CD14-positive monocyte (primary cell): Measurements from ENCODE around the gene TENM3. TPM values are rescaled to one million over a fixed set of nuclear protein-coding genes. Genes with fewer than 3 reads are reported as not detected.

Experiments
- DNase-seq, 3 donors: peaks; one replicate each; pipeline ENCODE4 v3.0.0-alpha.2; 2011 to 2022
- H2AFZ ChIP-seq: 2 replicates; pipeline ENCODE4 v1.6.0; 2012; ENCODE audit warnings: mild to moderate bottlenecking, low read depth, low read length, inconsistent platforms; ENCODE audit not compliant: insufficient read depth, poor library complexity, severe bottlenecking
- H3K27ac ChIP-seq, 2 donors: 1 replicate in 1 of 2; 2 replicates in 1 of 2; pipeline ENCODE4 v1.5.1; 2012 to 2013; ENCODE audit warnings: low read length in 2 of 2, control low read depth in 1 of 2, inconsistent platforms in 1 of 2, low read depth in 1 of 2, mild to moderate bottlenecking in 1 of 2
- H3K27me3 ChIP-seq, 2 donors: one replicate each; pipeline versions ENCODE4 v1.6.0 to v1.6.1; 2011 to 2013; ENCODE audit warnings: low read length in 2 of 2; ENCODE audit not compliant: control insufficient read depth in 2 of 2, insufficient read depth in 2 of 2
- H3K36me3 ChIP-seq, 2 donors: replicated peaks in 1 of 2; 1 replicate in 1 of 2; 2 replicates in 1 of 2; pipeline versions ENCODE4 v1.5.1 to v1.6.1; 2012 to 2013; ENCODE audit warnings: low read length in 2 of 2, control low read depth in 1 of 2, inconsistent platforms in 1 of 2, mild to moderate bottlenecking in 1 of 2; ENCODE audit not compliant: insufficient read depth in 2 of 2, control insufficient read depth in 1 of 2
- H3K4me1 ChIP-seq, 2 donors: 1 replicate in 1 of 2; 2 replicates in 1 of 2; pipeline versions ENCODE4 v1.5.1 to v1.6.1; 2012 to 2013; ENCODE audit warnings: low read length in 2 of 2, control low read depth in 1 of 2, inconsistent platforms in 1 of 2, mild to moderate bottlenecking in 1 of 2, moderate library complexity in 1 of 2; ENCODE audit not compliant: insufficient read depth in 2 of 2, control insufficient read depth in 1 of 2
- H3K4me2 ChIP-seq: replicated peaks from 2 replicates; pipeline ENCODE3; 2012; ENCODE audit warnings: low read length, moderate library complexity, mild to moderate bottlenecking; ENCODE audit not compliant: poor library complexity, severe bottlenecking; ENCODE audit errors: extremely low read depth
- H3K4me3 ChIP-seq, 3 experiments: fragments of 200-600 bp in 1 of 3; sonication (generic) in 1 of 3; replicated peaks in 1 of 3; 1 replicate in 2 of 3; 2 replicates in 1 of 3; pipeline ENCODE4 v1.5.1; 2011 to 2013; ENCODE audit warnings: low read length in 3 of 3, mild to moderate bottlenecking in 3 of 3, control low read depth in 2 of 3, low read depth in 2 of 3, inconsistent platforms in 1 of 3, moderate library complexity in 1 of 3
- H3K79me2 ChIP-seq: 2 replicates; pipeline ENCODE4 v1.6.0; 2012; ENCODE audit warnings: mild to moderate bottlenecking, control low read depth, inconsistent platforms, low read length, moderate library complexity; ENCODE audit not compliant: insufficient read depth
- H3K9ac ChIP-seq: 2 replicates; pipeline ENCODE4 v1.6.0; 2017; ENCODE audit warnings: low read length, mild to moderate bottlenecking; ENCODE audit not compliant: insufficient read depth, poor library complexity, severe bottlenecking
- H3K9me3 ChIP-seq, 2 donors: replicated peaks in 1 of 2; 1 replicate in 1 of 2; 2 replicates in 1 of 2; pipeline versions ENCODE4 v1.5.1 to v1.6.1; 2012 to 2013; ENCODE audit warnings: low read length in 2 of 2, control low read depth in 1 of 2; ENCODE audit not compliant: control insufficient read depth in 1 of 2, insufficient read depth in 1 of 2
- H4K20me1 ChIP-seq: 2 replicates; pipeline ENCODE4 v1.6.0; 2012; ENCODE audit warnings: mild to moderate bottlenecking, low read length, control low read depth, moderate library complexity; ENCODE audit not compliant: insufficient read depth
- H3K27ac Mint-ChIP-seq, 7 donors: one replicate each; pipeline ENCODE4 v1.8.0; 2020; ENCODE audit warnings: mild to moderate bottlenecking in 7 of 7, mixed read lengths in 7 of 7, moderate library complexity in 6 of 7, inconsistent platforms in 2 of 7
- H3K27me3 Mint-ChIP-seq, 3 donors: one replicate each; pipeline ENCODE4 v1.8.0; 2021 to 2022; ENCODE audit warnings: low read depth in 3 of 3, mild to moderate bottlenecking in 3 of 3, mixed read lengths in 3 of 3, moderate library complexity in 3 of 3, inconsistent platforms in 1 of 3
- H3K36me3 Mint-ChIP-seq, 2 donors: one replicate each; pipeline ENCODE4 v1.8.0; 2020; ENCODE audit warnings: mixed read lengths in 2 of 2, inconsistent platforms in 1 of 2, mild to moderate bottlenecking in 1 of 2
- H3K4me1 Mint-ChIP-seq: one replicate; pipeline ENCODE4 v1.8.0; 2020; ENCODE audit warnings: mild to moderate bottlenecking, mixed read lengths
- H3K4me3 Mint-ChIP-seq, 2 donors: one replicate each; pipeline ENCODE4 v1.8.0; 2020; ENCODE audit warnings: mild to moderate bottlenecking in 2 of 2, mixed read lengths in 2 of 2, moderate library complexity in 1 of 2
- H3K9me3 Mint-ChIP-seq, 7 donors: one replicate each; pipeline ENCODE4 v1.8.0; 2020 to 2022; ENCODE audit warnings: mixed read lengths in 7 of 7, mild to moderate bottlenecking in 6 of 7, moderate library complexity in 6 of 7, inconsistent platforms in 2 of 7
- WGBS: methylation state at CpG from one replicate; pipeline ENCODE4 v1.1.5; 2013; ENCODE audit warnings: missing lambda C conversion rate; ENCODE audit not compliant: insufficient coverage; 5-methylcytosine and 5-hydroxymethylcytosine counted together
- intact Hi-C, 2 donors: fragments of 100-400 bp; cut with micrococcal nuclease; formaldehyde crosslinking; loops; one replicate each; pipeline versions ENCODE4 v1.15.0 to v1.15.1; 2023
- polyA plus RNA-seq, 3 donors: library from polyadenylated mRNA; depleted of rRNA in 1 of 3; unstranded in 2 of 3; stranded (reverse) in 1 of 3; fragments of 300-500 nt in 2 of 3; fragments of >200 nt in 1 of 3; fragmentation: Illumina TruSeq in 2 of 3; gene quantifications; 1 replicate in 2 of 3; 2 replicates in 1 of 3; pipeline ENCODE4 v1.2.3, GENCODE V29; 2012 to 2021
- TF ChIP-seq, protein P1 (sequence below): fragments of 200-600 bp; IDR thresholded peaks from one replicate; pipeline ENCODE4 v1.8.0; 2022; ENCODE audit warnings: antibody characterized with exemption, mild to moderate bottlenecking

The TENM3 gene
- polyA plus RNA-seq, 3 donors = not detected

DNA sequence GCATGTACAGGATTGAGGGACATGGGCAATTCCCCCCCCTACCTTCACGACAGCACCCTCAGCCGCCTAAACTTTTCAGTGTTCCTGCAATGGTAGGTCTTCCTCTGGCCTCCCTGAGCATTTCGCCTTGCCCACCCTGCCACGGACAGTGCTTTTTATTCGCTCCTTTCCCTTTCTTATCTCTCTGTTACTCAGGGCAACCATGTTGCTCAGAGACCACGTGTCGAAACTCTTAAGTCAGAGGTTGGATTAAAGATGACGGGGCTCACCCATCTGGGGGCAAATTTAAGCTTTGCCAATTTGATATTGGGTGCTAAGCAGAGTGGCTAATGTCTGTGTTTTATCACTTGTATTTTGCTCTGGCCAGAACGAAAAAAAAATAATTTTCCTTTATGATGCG, 20.4 kb downstream of the TENM3 start:
- H3K27ac ChIP-seq = no peak overlapping the region
- H3K36me3 Mint-ChIP-seq = no peaks in the 10 kb centered on the region
- 95% methylated on average over 7 of the region's 10 CpGs for WGBS

DNA sequence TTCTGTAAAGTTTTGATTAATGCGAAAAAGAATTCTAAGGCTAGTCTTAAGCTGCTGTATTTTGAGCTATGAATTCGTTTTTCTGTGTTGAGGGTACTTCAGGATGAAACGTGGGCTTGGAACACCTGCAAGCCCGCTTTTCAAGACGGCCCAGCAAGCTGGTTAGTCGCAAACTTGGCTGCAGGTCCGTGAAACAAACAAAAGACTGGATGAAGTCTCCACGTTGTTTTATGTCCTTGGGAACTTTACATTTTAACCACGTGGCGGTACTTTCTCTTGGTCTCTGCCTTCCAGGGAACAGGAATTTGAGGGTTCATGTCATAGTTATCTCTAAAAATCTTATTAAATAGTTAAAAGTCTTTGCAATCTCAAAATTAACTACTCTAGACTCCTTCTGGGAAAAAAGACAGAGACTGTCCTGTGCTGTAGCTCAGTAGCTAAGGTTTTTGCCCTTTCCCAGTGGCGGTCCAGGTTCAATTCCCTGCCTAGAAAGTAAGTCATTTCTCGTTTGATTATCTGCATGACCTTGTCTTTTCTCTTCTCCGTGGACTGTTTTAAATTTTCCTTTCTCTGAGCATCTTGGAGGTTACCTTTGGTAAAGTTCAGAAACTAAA, 21.0 kb downstream of the TENM3 start:
- DNase-seq = no peak
- peaks cover 0 to 10% of the 10 kb centered on the region in 2 donors for H3K9me3 ChIP-seq
- WGBS = 80% methylated on average over 10 of the region's 13 CpGs
- H3K4me2 ChIP-seq = no peak overlapping the region
- H4K20me1 ChIP-seq = no peaks in the 10 kb centered on the region
- Mint-ChIP-seq H3K36me3 (no peaks in the 10 kb centered on the region), H3K4me1 (no peaks in the 10 kb centered on the region), H3K27ac (no peak overlapping the region), H3K27me3 (no peaks in the 10 kb centered on the region), H3K4me3 (no peak overlapping the region), H3K9me3 (peaks cover 2 to 15% (median 7%) of the 10 kb centered on the region in 7 donors)
- H3K27ac ChIP-seq = no peak overlapping the region
- H3K9ac ChIP-seq = no peak overlapping the region
- H2AFZ ChIP-seq = no peak overlapping the region
- no peaks in the 10 kb centered on the region for H3K36me3 ChIP-seq
- no peaks in the 10 kb centered on the region for H3K79me2 ChIP-seq
- no peaks in the 10 kb centered on the region for H3K4me1 ChIP-seq
- TF ChIP-seq, protein P1, sequence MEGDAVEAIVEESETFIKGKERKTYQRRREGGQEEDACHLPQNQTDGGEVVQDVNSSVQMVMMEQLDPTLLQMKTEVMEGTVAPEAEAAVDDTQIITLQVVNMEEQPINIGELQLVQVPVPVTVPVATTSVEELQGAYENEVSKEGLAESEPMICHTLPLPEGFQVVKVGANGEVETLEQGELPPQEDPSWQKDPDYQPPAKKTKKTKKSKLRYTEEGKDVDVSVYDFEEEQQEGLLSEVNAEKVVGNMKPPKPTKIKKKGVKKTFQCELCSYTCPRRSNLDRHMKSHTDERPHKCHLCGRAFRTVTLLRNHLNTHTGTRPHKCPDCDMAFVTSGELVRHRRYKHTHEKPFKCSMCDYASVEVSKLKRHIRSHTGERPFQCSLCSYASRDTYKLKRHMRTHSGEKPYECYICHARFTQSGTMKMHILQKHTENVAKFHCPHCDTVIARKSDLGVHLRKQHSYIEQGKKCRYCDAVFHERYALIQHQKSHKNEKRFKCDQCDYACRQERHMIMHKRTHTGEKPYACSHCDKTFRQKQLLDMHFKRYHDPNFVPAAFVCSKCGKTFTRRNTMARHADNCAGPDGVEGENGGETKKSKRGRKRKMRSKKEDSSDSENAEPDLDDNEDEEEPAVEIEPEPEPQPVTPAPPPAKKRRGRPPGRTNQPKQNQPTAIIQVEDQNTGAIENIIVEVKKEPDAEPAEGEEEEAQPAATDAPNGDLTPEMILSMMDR = no peak
- intact Hi-C loops = no loop called here
- no peaks in the 10 kb centered on the region for H3K27me3 ChIP-seq
- H3K4me3 ChIP-seq = no peak overlapping the region

More for the DNA sequence above, 20.4 kb downstream of the TENM3 start:
- intact Hi-C loops = no loop called here
- Mint-ChIP-seq H3K27me3 (no peaks in the 10 kb centered on the region), H3K27ac (no peak overlapping the region), H3K9me3 (peaks cover 0 to 14% (median 5%) of the 10 kb centered on the region in 7 donors), H3K4me3 (no peak overlapping the region), H3K4me1 (no peaks in the 10 kb centered on the region)
- Histone ChIP-seq H3K79me2 (no peaks in the 10 kb centered on the region), H4K20me1 (no peaks in the 10 kb centered on the region), H3K9me3 (peaks cover 0 to 11% of the 10 kb centered on the region in 2 donors), H3K27me3 (no peaks in the 10 kb centered on the region), H3K9ac (no peak overlapping the region), H3K4me2 (no peak overlapping the region), H3K4me1 (no peaks in the 10 kb centered on the region), H3K36me3 (no peaks in the 10 kb centered on the region), H2AFZ (no peak overlapping the region), H3K4me3 (no peak overlapping the region)
- no peak for DNase-seq
- TF ChIP-seq, protein P1 = no peak
